Astrocyte (in vitro differentiated cells and primary cell): ENCODE measurements around the gene ATP2C2.

ENCODE experiments used
- EZH2 ChIP-seq: IDR thresholded peaks from 2 replicates; pipeline ENCODE4 v1.6.1; 2012; ENCODE audit warnings: mild to moderate bottlenecking, low read length, inconsistent platforms; ENCODE audit not compliant: insufficient read depth
- TF ChIP-seq, protein P1 (sequence below): IDR thresholded peaks from 2 replicates; pipeline ENCODE4 v1.5.1; 2011; ENCODE audit warnings: low read depth, mild to moderate bottlenecking, inconsistent platforms, low read length, moderate library complexity; ENCODE audit not compliant: insufficient read depth

DNA sequence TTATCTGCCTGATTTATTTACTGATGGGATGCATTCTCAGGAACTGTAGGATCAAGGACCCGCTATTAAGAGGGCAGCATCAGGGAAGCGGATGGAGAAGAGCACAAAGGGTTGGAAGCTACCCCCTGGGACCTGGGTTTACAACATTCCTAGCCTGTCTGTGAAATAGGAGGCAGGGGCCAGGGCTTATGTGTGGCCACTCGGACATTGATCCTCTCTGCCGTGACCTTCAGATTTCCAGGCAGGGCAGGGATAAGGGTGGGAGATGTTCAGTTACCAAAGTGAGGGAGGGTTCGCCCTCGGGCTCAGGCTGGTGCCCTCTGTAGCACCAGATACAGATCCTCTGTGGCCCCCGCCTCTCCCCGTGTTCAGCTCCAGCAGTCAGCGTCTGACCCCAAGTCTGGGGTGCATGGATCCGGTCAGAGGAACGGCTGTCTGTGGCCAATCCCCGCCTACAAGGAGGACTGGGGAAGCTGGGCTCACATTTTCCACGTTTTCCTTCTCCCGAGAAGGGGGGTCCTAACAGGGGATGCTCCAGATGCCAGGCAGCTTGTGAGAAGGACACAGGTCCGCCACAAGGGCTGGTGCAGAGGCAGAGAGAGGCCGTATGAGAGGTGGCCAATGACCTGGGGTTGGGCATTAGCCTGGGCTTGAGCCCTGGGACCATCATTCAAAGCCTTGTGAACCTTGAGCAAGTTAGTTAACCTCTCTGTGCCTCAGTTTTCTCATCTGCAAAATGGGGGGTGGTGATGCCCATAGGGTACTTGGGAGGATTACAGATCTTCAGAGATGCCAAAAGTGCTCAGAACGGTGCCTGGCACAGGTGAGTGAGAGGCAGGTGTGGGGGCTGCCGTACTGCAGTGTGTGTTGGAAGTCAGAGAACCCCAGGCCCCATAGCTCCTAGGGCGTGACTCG, 48.3 kb downstream of the ATP2C2 start:
- TF ChIP-seq, protein P1, sequence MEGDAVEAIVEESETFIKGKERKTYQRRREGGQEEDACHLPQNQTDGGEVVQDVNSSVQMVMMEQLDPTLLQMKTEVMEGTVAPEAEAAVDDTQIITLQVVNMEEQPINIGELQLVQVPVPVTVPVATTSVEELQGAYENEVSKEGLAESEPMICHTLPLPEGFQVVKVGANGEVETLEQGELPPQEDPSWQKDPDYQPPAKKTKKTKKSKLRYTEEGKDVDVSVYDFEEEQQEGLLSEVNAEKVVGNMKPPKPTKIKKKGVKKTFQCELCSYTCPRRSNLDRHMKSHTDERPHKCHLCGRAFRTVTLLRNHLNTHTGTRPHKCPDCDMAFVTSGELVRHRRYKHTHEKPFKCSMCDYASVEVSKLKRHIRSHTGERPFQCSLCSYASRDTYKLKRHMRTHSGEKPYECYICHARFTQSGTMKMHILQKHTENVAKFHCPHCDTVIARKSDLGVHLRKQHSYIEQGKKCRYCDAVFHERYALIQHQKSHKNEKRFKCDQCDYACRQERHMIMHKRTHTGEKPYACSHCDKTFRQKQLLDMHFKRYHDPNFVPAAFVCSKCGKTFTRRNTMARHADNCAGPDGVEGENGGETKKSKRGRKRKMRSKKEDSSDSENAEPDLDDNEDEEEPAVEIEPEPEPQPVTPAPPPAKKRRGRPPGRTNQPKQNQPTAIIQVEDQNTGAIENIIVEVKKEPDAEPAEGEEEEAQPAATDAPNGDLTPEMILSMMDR = no peak
- TF ChIP-seq EZH2 = no peak
